HepG2 (cell line): ENCODE results near the gene CEP104. TPM values are rescaled to one million over a fixed set of nuclear protein-coding genes. Genes with fewer than 3 reads are reported as not detected.

Experiments used
- BRF2 ChIP-seq: sonication (generic); formaldehyde crosslinking; IDR thresholded peaks from 2 replicates; pipeline ENCODE4 v1.8.1; 2022; ENCODE audit warnings: mild to moderate bottlenecking, missing genetic modification reagents
- CENPBD1 ChIP-seq: sonication (generic); formaldehyde crosslinking; IDR thresholded peaks from 2 replicates; pipeline ENCODE4 v1.8.0; 2022; ENCODE audit warnings: missing genetic modification reagents, low read depth, mild to moderate bottlenecking, borderline replicate concordance
- FOXP4 ChIP-seq: sonication (generic); formaldehyde crosslinking; IDR thresholded peaks from 2 replicates; pipeline ENCODE4 v1.4.0; 2020; ENCODE audit warnings: missing genetic modification reagents
- GMEB2 ChIP-seq: IDR thresholded peaks from 2 replicates; pipeline ENCODE4 v1.6.1; 2016; ENCODE audit warnings: missing biosample characterization, missing genetic modification reagents, low read depth
- IKZF4 ChIP-seq: sonication (generic); formaldehyde crosslinking; IDR thresholded peaks from 2 replicates; pipeline ENCODE4 v1.5.1; 2020; ENCODE audit warnings: borderline replicate concordance, mild to moderate bottlenecking, low read depth, missing genetic modification reagents; ENCODE audit errors: not compliant biosample characterization
- IRF2 ChIP-seq: IDR thresholded peaks from 2 replicates; pipeline ENCODE4 v1.6.1; 2018; ENCODE audit warnings: missing genetic modification reagents, missing compliant biosample characterization
- MTF2 ChIP-seq: sonication (generic); formaldehyde crosslinking; IDR thresholded peaks from 2 replicates; pipeline ENCODE4 v1.5.0; 2020; ENCODE audit warnings: missing genetic modification reagents, borderline replicate concordance
- NCOA2 ChIP-seq: sonication (generic); formaldehyde crosslinking; IDR thresholded peaks from 2 replicates; pipeline ENCODE4 v1.8.0; 2022; ENCODE audit warnings: inconsistent platforms
- NFE2 ChIP-seq: sonication (generic); formaldehyde crosslinking; IDR thresholded peaks from 2 replicates; pipeline ENCODE4 v1.4.0; 2020; ENCODE audit warnings: missing genetic modification reagents
- RBFOX2 ChIP-seq: fragments of 200-400 bp; formaldehyde crosslinking; IDR thresholded peaks from 2 replicates; pipeline ENCODE4 v1.6.1; 2017; ENCODE audit warnings: low read depth, mild to moderate bottlenecking, low read length
- RORA ChIP-seq: sonication (generic); formaldehyde crosslinking; IDR thresholded peaks from 2 replicates; pipeline ENCODE4 v1.5.0; 2020; ENCODE audit warnings: mild to moderate bottlenecking, missing genetic modification reagents, moderate library complexity
- SAP130 ChIP-seq: IDR thresholded peaks from 2 replicates; pipeline ENCODE4 v1.6.1; 2016; ENCODE audit warnings: low read depth
- SUZ12 ChIP-seq: fragments of 150-350 bp; IDR thresholded peaks from 2 replicates; pipeline ENCODE4 v1.6.1; 2014; ENCODE audit warnings: low read depth, low read length
- TERF1 ChIP-seq: sonication (generic); formaldehyde crosslinking; IDR thresholded peaks from 2 replicates; pipeline ENCODE4 v1.8.0; 2022; ENCODE audit warnings: mild to moderate bottlenecking, missing genetic modification reagents, moderate library complexity
- XRCC5 ChIP-seq: fragments of 200-400 bp; formaldehyde crosslinking; optimal IDR thresholded peaks from 2 replicates; pipeline ENCODE3; 2017; ENCODE audit warnings: mild to moderate bottlenecking, low read length
- ZFY ChIP-seq: sonication (generic); formaldehyde crosslinking; IDR thresholded peaks from 2 replicates; pipeline ENCODE4 v1.4.0; 2020; ENCODE audit warnings: missing genetic modification reagents
- ZKSCAN8 ChIP-seq: IDR thresholded peaks from 2 replicates; pipeline ENCODE4 v1.6.1; 2016; ENCODE audit warnings: borderline replicate concordance, missing genetic modification reagents, missing compliant biosample characterization
- ZNF124 ChIP-seq: sonication (generic); formaldehyde crosslinking; IDR thresholded peaks from 2 replicates; pipeline ENCODE4 v1.4.0; 2020; ENCODE audit warnings: missing genetic modification reagents
- ZNF574 ChIP-seq: sonication (generic); formaldehyde crosslinking; IDR thresholded peaks from 2 replicates; pipeline ENCODE4 v1.4.0; 2020; ENCODE audit warnings: missing genetic modification reagents
- ZNF614 ChIP-seq: IDR thresholded peaks from 2 replicates; pipeline ENCODE4 v1.6.1; 2018; ENCODE audit warnings: missing biosample characterization, missing genetic modification reagents, inconsistent platforms, borderline replicate concordance
- polyA plus RNA-seq, 8 experiments: library from polyadenylated mRNA; depleted of rRNA in 3 of 8; stranded (reverse) in 7 of 8; unstranded in 1 of 8; fragments of >200 nt; fragmentation: Illumina TruSeq in 4 of 8; extraction: Trizol in 4 of 8; gene quantifications; 2 replicates each; pipeline versions ENCODE4 v1.2.1 to v1.2.3, GENCODE V29; 2011 to 2016; ENCODE audit warnings: low read depth in 4 of 8, missing spikeins in 1 of 8, mixed read lengths in 1 of 8; ENCODE audit not compliant: insufficient read depth in 1 of 8
- total RNA-seq, 5 experiments: library from RNA; depleted of rRNA; stranded (reverse); fragments of >200 nt; fragmentation: Illumina TruSeq; extraction: Trizol; gene quantifications; 2 replicates each; pipeline ENCODE4 v1.2.3, GENCODE V29; 2016; ENCODE audit warnings: low read depth in 1 of 5

Gene CEP104
- total and polyA plus RNA-seq, 2 of the 13 experiments (the other 11 are each of a cell fraction or from before 2014, with no cell fraction given), result 20.4 to 30.1 TPM

- 0 out of 2 replicates have a peak, but pooled peaks have one; percentile 32 for TF ChIP-seq NCOA2 (CRISPR knock-in tag)
- no peak for TF ChIP-seq BRF2
- no peak for TF ChIP-seq RORA (CRISPR knock-in tag)
- TF ChIP-seq MTF2 (CRISPR knock-in tag), result 0 out of 2 replicates have a peak, but pooled peaks have one; percentile 20
- TF ChIP-seq TERF1 (CRISPR knock-in tag), result no peak
- TF ChIP-seq RBFOX2, result peak; percentile 81
- TF ChIP-seq SUZ12, result peak; percentile 63
- TF ChIP-seq ZKSCAN8 (CRISPR knock-in tag), result peak; percentile 62; the same call in 1 of the 2 replicates
- TF ChIP-seq XRCC5, result peak; percentile 60
- TF ChIP-seq ZNF614 (CRISPR knock-in tag), result peak; percentile 80
- no peak for TF ChIP-seq NFE2 (CRISPR knock-in tag)
- no peak for TF ChIP-seq FOXP4 (CRISPR knock-in tag)
- TF ChIP-seq ZNF574 (CRISPR knock-in tag), result peak; percentile 93
- peak; percentile 86 for TF ChIP-seq SAP130 (CRISPR knock-in tag)
- 0 out of 2 replicates have a peak, but pooled peaks have one; percentile 45 for TF ChIP-seq ZNF124 (CRISPR knock-in tag)
- no peak for TF ChIP-seq GMEB2
- peak; percentile 96 for TF ChIP-seq IRF2
- no peak for TF ChIP-seq CENPBD1 (CRISPR knock-in tag)
- TF ChIP-seq ZFY (CRISPR knock-in tag), result peak; percentile 93
- TF ChIP-seq IKZF4 (CRISPR knock-in tag), result peak; percentile 77
These were observed at the start of gene CEP104, which contains the start of gene DFFB (continued) for GRCh38 chr1:3856923-3857790.
